Head of caudate nucleus (tissue), 42 donors: ENCODE measurements around the gene DNAJC7.
A peak's percentile ranks its signal among the peaks of the same experiment; 100 is the strongest.
"Not testable (repeated sequence)": the region's sequence is repeated elsewhere in the genome, so short reads cannot be mapped to it uniquely, and the experiment has no call there.

ENCODE experiments used
- DNase-seq, 42 donors: peaks; one replicate each; pipeline versions ENCODE4 v3.0.0 to v3.0.0-alpha.2; 2020 to 2021; ENCODE audit warnings: mixed read lengths in 7 of 42
- intact Hi-C: fragments of 100-400 bp; cut with DNase I; formaldehyde crosslinking; loops from one replicate; pipeline ENCODE4 v1.15.0; 2022

The DNAJC7 gene

GRCh38 chr17:42018988-42019387 lies 1.7 kb upstream of the DNAJC7 start:
- no peak for DNase-seq
- intact Hi-C loops = no loop called here

DNA sequence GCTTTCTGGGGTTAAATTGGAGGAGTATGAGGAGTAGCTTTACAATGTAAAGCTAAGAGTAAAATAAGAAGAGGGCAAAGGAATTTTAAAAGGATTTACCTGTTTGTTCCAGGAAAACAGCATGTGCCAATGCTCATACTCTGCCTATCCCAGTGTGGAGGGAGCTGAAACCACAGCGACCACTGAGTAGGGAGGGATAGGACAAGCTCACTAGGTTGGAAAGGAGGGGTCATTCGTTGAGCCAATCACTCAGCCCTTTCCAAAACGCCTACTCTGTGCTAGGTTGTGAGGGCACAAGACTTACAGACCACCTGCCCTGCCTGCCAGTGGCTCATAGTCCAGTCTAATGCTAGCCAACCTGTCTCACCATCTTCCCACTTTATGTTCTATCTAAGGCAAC lies 1.1 kb upstream of the DNAJC7 start:
- no peak for DNase-seq
- intact Hi-C loops = no loop called here

GRCh38 chr17:42017866-42018200 lies 594 bp upstream of the DNAJC7 start:
- intact Hi-C loops = no loop called here
- peak in 1 of 42 donors; percentile 20 for DNase-seq

GRCh38 chr17:42016411-42016831 lies 818 bp downstream of the DNAJC7 start:
- intact Hi-C loops = no loop called here

DNA sequence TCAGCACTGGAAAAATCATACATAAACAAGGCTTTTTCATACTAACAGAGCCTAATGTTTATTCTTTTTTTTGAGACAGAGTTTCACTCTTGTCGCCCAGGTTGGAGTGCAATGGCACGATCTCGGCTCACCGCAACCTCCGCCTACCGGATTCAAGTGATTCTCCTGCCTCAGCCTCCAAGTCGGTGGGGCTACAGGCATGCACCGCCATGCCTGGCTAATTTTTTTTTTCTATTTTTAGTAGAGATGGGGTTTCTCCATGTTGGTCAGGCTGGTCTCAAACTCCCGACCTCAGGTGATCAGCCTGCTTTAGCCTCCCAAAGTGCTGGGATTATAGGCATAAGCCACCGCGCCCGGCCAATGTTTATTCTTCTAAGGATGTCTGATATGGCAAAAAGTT lies 3.5 kb downstream of the DNAJC7 start:
- intact Hi-C loops, DNase-seq: not testable (repeated sequence)

More at GRCh38 chr17:42016411-42016831, 818 bp downstream of the DNAJC7 start:
- DNase-seq = peak in 11 of 42 donors; percentile 14 to 64 (median 30)

DNA sequence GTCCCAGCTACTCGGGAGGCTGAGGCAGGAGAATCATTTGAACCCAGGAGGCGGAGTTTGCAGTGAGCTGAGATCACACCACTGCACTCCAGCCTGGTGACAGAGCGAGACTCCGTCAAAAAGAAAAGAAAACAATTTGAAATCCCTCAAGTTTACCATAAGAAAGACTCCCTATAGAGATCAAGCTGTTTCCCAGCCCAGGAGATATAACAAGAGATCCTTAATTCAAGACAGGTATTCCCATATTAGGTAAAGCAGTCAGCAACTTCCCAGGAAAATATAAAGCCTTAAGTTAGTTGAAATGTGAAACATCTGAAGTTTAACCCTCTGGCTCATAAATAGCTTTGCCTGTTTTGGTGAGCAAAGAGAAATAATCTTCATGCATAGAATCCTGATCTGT lies 4.9 kb downstream of the DNAJC7 start:
- intact Hi-C loops = not testable (repeated sequence)

GRCh38 chr17:42010898-42011516 lies 6.2 kb downstream of the DNAJC7 start:
- intact Hi-C loops = no loop called here
- DNase-seq = peak in 3 of 42 donors; percentile 42 to 60 (median 59)

More for the DNA sequence above, 4.9 kb downstream of the DNAJC7 start:
- not testable (repeated sequence) for DNase-seq

- DNase-seq, intact Hi-C loops: not testable (repeated sequence)
These were observed 7.0 kb downstream of the DNAJC7 start for GRCh38 chr17:42010266-42010680.

- DNase-seq = peak; percentile 33 to 90 (median 81)
- intact Hi-C loops = loop anchor here (1.0 kb wide), 1 partner anchor 46 kb away; no protein-coding TSS in a partner anchor
These were observed 8.1 kb downstream of the DNAJC7 start for GRCh38 chr17:42009170-42009569.

GRCh38 chr17:42005166-42005565 lies 12.1 kb downstream of the DNAJC7 start:
- intact Hi-C loops = no loop called here
- no peak for DNase-seq

DNA sequence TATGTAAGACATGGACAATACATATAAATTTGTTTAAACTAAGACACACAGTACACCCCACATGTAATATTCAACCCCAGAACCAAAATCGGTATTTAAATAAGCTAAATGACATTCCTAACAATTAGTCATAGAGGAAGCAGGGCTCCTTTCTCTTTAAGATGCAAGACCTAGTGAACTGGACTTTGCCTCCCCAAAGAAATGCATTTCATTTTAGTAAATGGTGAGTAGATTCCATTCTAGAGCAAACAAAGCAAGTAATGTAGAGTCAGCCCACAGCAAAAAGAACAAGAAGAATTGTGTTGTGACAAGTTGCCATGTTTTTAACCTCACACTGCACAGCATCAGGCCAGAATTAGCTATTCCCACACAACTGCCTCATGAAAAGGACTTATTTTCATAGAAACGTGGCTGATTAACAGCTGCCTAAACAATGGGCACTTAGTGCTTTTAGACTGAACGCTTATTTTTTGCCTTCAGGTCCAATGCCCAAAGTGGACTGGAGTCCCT lies 14.4 kb downstream of the DNAJC7 start:
- peak in 1 of 42 donors; percentile 65 for DNase-seq
- intact Hi-C loops = no loop called here

DNA sequence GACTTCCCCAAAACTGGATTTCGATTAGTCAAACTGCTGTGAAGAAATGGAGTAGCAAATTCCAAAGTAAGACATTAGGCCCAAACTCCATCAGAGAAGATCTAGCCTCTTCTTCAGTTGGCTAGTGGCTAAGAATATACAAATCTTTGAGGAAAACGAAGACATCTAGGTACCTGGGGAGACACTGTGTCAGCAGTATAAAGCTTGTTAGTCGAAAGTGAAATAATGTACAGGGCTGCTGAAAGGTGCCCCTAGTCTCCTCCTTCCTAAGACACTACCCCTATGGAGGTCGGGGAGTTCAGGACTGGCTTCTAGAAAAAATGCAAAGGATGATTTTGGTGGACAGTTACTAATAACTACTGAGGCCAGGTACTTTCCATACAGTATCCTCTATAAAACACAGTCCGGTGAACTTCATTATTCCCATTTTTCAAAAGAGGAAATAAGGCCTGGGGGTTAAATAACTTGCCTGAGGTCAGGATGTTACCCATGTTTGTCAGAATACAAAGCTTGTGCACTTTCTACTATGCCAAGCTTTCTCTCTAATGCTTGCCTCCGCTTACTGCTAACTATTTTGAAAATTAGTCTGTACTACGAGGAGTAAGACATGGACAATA lies 15.0 kb downstream of the DNAJC7 start:
- intact Hi-C loops = no loop called here
- no peak for DNase-seq

DNA sequence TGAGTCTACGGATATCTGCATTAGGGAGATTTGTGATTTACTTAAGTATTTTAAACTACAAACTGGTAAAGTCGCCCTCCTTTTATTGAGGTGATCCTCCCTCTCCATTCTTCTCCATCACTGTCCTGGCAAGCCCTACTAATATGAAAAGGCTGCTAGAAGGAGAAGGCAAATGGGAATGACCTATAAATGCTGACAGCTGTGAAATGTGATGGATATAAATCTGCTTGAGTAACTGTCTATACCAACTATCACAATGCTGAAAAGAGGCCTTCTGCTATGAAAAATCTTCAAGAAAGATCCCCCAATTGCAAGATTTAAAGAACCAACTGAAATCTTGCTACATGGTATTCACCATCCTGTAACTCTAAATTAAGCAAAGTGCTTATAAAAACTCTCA lies 15.5 kb downstream of the DNAJC7 start:
- DNase-seq = no peak
- intact Hi-C loops = no loop called here

- intact Hi-C loops = no loop called here
- DNase-seq = no peak
These were observed 16.7 kb downstream of the DNAJC7 start for GRCh38 chr17:42000413-42001133.

GRCh38 chr17:41998497-41998896 lies 18.7 kb downstream of the DNAJC7 start:
- intact Hi-C loops = no loop called here
- DNase-seq = no peak

GRCh38 chr17:41996855-41997164 lies 20.4 kb downstream of the DNAJC7 start:
- intact Hi-C loops = no loop called here
- no peak for DNase-seq

DNA sequence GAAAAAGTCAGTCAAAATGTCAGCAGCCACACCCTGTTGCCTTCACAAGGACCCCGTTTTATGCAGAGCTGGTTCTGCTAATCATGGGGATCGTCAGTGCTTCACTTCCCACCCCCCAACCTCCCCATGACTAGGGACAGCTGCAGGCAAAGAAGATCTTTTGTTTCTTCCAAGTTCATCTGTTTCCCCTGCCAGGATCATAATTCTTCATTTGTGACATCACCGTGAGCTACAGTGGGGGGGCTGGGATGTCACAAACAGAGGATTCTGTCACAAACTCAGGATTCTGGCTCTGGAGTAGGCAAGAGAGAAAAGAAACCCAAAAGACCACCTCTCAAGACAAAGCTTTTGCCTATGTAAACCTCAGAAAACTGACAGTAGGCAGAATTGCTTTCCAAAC lies 24.7 kb downstream of the DNAJC7 start:
- DNase-seq = peak in 41 of 42 donors; percentile 37 to 92 (median 82)

GRCh38 chr17:41989702-41990419 lies 27.4 kb downstream of the DNAJC7 start:
- intact Hi-C loops = no loop called here
- no peak for DNase-seq

More for the DNA sequence above, 24.7 kb downstream of the DNAJC7 start:
- intact Hi-C loops = loop anchor here (2.0 kb wide), 1 partner anchor 26 kb away; the partner anchor contains the start of gene CNP

DNA sequence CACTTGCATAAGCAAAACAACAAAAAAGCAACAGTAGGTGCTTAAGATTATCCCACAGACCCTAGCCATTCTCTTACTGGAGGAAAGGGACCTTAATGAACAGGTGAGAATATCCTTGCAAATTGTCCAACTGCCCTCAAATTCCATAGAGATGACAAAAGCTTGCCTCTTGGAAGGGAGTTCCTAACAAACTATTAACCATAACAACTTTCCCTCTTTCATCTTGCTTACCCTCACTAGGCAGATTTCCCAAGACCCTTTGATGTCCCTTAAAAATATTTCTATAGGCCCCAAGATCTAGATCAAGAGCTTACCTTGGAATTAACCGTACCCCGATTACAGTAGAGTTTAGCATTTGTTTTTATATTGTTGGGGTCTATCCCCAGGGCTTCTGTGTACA lies 28.8 kb downstream of the DNAJC7 start:
- intact Hi-C loops = no loop called here
- no peak for DNase-seq

GRCh38 chr17:41987642-41988041 lies 29.6 kb downstream of the DNAJC7 start:
- intact Hi-C loops = no loop called here

More at GRCh38 chr17:41987642-41988041, 29.6 kb downstream of the DNAJC7 start:
- DNase-seq = no peak
